ENCODE results near the gene TMEM87B. TPM values are rescaled to one million over a fixed set of nuclear protein-coding genes. Genes with fewer than 3 reads are reported as not detected.
A peak's percentile ranks its signal among the peaks of the same experiment; 100 is the strongest.
"Not testable (repeated sequence)": the region's sequence is repeated elsewhere in the genome, so short reads cannot be mapped to it uniquely, and the experiment has no call there.

TMEM87B gene
- total RNA-seq, 1 experiment from 2014 or later = 10.6 TPM

- TF ChIP-seq, protein P1, sequence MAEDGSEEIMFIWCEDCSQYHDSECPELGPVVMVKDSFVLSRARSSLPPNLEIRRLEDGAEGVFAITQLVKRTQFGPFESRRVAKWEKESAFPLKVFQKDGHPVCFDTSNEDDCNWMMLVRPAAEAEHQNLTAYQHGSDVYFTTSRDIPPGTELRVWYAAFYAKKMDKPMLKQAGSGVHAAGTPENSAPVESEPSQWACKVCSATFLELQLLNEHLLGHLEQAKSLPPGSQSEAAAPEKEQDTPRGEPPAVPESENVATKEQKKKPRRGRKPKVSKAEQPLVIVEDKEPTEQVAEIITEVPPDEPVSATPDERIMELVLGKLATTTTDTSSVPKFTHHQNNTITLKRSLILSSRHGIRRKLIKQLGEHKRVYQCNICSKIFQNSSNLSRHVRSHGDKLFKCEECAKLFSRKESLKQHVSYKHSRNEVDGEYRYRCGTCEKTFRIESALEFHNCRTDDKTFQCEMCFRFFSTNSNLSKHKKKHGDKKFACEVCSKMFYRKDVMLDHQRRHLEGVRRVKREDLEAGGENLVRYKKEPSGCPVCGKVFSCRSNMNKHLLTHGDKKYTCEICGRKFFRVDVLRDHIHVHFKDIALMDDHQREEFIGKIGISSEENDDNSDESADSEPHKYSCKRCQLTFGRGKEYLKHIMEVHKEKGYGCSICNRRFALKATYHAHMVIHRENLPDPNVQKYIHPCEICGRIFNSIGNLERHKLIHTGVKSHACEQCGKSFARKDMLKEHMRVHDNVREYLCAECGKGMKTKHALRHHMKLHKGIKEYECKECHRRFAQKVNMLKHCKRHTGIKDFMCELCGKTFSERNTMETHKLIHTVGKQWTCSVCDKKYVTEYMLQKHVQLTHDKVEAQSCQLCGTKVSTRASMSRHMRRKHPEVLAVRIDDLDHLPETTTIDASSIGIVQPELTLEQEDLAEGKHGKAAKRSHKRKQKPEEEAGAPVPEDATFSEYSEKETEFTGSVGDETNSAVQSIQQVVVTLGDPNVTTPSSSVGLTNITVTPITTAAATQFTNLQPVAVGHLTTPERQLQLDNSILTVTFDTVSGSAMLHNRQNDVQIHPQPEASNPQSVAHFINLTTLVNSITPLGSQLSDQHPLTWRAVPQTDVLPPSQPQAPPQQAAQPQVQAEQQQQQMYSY (CRISPR knock-in tag; IDR thresholded peaks at IDR 0.05) = no peak
- TF ChIP-seq, protein P2, sequence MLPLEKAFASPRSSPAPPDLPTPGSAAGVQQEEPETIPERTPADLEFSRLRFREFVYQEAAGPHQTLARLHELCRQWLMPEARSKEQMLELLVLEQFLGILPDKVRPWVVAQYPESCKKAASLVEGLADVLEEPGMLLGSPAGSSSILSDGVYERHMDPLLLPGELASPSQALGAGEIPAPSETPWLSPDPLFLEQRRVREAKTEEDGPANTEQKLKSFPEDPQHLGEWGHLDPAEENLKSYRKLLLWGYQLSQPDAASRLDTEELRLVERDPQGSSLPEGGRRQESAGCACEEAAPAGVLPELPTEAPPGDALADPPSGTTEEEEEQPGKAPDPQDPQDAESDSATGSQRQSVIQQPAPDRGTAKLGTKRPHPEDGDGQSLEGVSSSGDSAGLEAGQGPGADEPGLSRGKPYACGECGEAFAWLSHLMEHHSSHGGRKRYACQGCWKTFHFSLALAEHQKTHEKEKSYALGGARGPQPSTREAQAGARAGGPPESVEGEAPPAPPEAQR (CRISPR knock-in tag; IDR thresholded peaks at IDR 0.05) = no peak
- TF ChIP-seq, protein P3, sequence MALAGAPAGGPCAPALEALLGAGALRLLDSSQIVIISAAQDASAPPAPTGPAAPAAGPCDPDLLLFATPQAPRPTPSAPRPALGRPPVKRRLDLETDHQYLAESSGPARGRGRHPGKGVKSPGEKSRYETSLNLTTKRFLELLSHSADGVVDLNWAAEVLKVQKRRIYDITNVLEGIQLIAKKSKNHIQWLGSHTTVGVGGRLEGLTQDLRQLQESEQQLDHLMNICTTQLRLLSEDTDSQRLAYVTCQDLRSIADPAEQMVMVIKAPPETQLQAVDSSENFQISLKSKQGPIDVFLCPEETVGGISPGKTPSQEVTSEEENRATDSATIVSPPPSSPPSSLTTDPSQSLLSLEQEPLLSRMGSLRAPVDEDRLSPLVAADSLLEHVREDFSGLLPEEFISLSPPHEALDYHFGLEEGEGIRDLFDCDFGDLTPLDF (CRISPR knock-in tag; IDR thresholded peaks at IDR 0.05) = no peak
- TF ChIP-seq TEAD1 (CRISPR knock-in tag; IDR thresholded peaks at IDR 0.05) (no peak), PRRX2 (CRISPR knock-in tag; IDR thresholded peaks at IDR 0.05) (no peak), CDX4 (CRISPR knock-in tag; IDR thresholded peaks at IDR 0.05; ENCODE audit: borderline replicate concordance) (no peak)
Measured at GRCh38 chr2:112035786-112036185, 19.3 kb upstream of the TMEM87B start (continued).

- peak; percentile 19 for DNase-seq (ENCODE audit: low spot score)
- peaks cover 20% of the 10 kb centered on the region for H3K27me3 Mint-ChIP-seq (ENCODE audit: low read depth)
- H3K36me3 Mint-ChIP-seq, H3K27ac Mint-ChIP-seq, ATAC-seq, POLR2A ChIA-PET, H3K4me3 Mint-ChIP-seq: not testable (repeated sequence)
- peaks cover 13% of the 10 kb centered on the region for H3K9me3 Mint-ChIP-seq
- H3K4me1 Mint-ChIP-seq = peaks cover 31% of the 10 kb centered on the region
- CTCF ChIA-PET = interaction anchor here (0.6 to 1.5 kb wide), 3 partner anchors 8 to 120 kb away, joined by 3 to 4 read pairs (median 4); no protein-coding TSS in a partner anchor
Measured at GRCh38 chr2:112039556-112039955, 15.5 kb upstream of the TMEM87B start.

GRCh38 chr2:112040066-112040465 lies 15.0 kb upstream of the TMEM87B start:
- DNase-seq (ENCODE audit: low spot score); POLR2A ChIA-PET; ATAC-seq; H3K4me3 Mint-ChIP-seq; H3K27ac Mint-ChIP-seq; H3K36me3 Mint-ChIP-seq: not testable (repeated sequence)
- CTCF ChIA-PET = interaction anchor here (1.5 kb wide), 1 partner anchor 121 kb away, joined by 3 read pairs; no protein-coding TSS in a partner anchor
- Mint-ChIP-seq H3K4me1 (peaks cover 31% of the 10 kb centered on the region), H3K9me3 (peaks cover 14% of the 10 kb centered on the region), H3K27me3 (ENCODE audit: low read depth) (peaks cover 21% of the 10 kb centered on the region)

GRCh38 chr2:112041460-112041859 lies 13.6 kb upstream of the TMEM87B start:
- POLR2A ChIA-PET; H3K4me3 Mint-ChIP-seq; H3K36me3 Mint-ChIP-seq; CTCF ChIA-PET; DNase-seq (ENCODE audit: low spot score); H3K27ac Mint-ChIP-seq; ATAC-seq: not testable (repeated sequence)
- H3K27me3 Mint-ChIP-seq (ENCODE audit: low read depth) = peaks cover 21% of the 10 kb centered on the region
- H3K9me3 Mint-ChIP-seq = peaks cover 27% of the 10 kb centered on the region
- peaks cover 31% of the 10 kb centered on the region for H3K4me1 Mint-ChIP-seq

DNA sequence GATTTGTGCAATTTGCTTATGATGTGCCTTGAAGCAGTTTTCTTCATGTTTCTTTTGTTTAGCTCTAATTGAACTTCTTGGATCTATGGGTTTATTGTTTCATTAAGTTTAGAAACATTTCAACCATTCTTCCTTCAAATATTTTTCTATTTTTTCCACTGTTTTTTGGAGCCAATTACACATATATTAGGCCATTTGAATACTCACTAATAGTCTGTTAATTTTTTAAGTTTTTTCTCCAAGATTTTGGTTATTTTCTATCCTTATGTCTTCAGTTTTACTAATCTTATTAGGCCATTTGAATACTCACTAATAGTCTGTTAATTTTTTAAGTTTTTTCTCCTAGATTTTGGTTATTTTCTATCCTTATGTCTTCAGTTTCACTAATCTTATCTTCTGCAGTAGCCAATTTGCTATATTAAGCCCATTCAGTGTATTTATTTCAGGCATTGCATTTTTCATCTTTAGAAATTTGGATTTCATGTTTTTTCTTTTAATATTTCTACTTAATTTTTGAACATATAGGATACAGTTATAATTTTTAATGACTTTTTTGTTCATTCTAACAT lies 9.5 kb upstream of the TMEM87B start:
- TF ChIP-seq, protein P4, sequence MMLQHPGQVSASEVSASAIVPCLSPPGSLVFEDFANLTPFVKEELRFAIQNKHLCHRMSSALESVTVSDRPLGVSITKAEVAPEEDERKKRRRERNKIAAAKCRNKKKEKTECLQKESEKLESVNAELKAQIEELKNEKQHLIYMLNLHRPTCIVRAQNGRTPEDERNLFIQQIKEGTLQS (CRISPR knock-in tag; conservative IDR thresholded peaks at IDR 0.05) = no peak
- TF ChIP-seq ELF4 (CRISPR knock-in tag; IDR thresholded peaks at IDR 0.05; ENCODE audit: low read depth) (no peak), TEAD1 (CRISPR knock-in tag; IDR thresholded peaks at IDR 0.05) (no peak), ZNF138 (CRISPR knock-in tag; conservative IDR thresholded peaks at IDR 0.05) (no peak), ZNF121 (CRISPR knock-in tag; IDR thresholded peaks at IDR 0.05) (no peak), NR1H2 (CRISPR knock-in tag; IDR thresholded peaks at IDR 0.05) (no peak), MLX (CRISPR knock-in tag; IDR thresholded peaks at IDR 0.05) (no peak)
- TF ChIP-seq, protein P5, sequence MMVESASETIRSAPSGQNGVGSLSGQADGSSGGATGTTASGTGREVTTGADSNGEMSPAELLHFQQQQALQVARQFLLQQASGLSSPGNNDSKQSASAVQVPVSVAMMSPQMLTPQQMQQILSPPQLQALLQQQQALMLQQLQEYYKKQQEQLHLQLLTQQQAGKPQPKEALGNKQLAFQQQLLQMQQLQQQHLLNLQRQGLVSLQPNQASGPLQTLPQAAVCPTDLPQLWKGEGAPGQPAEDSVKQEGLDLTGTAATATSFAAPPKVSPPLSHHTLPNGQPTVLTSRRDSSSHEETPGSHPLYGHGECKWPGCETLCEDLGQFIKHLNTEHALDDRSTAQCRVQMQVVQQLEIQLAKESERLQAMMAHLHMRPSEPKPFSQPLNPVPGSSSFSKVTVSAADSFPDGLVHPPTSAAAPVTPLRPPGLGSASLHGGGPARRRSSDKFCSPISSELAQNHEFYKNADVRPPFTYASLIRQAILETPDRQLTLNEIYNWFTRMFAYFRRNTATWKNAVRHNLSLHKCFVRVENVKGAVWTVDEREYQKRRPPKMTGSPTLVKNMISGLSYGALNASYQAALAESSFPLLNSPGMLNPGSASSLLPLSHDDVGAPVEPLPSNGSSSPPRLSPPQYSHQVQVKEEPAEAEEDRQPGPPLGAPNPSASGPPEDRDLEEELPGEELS (CRISPR knock-in tag; IDR thresholded peaks at IDR 0.05) = no peak
- CTCF ChIA-PET = no interaction called here
- Mint-ChIP-seq H3K36me3 (peaks cover 9% of the 10 kb centered on the region), H3K27me3 (ENCODE audit: low read depth) (peaks cover 24% of the 10 kb centered on the region), H3K27ac (no peak overlapping the region), H3K4me3 (no peak overlapping the region), H3K9me3 (peaks cover 29% of the 10 kb centered on the region), H3K4me1 (peaks cover 28% of the 10 kb centered on the region)
- no peak for DNase-seq (ENCODE audit: low spot score)
- POLR2A ChIA-PET = no interaction called here
- ATAC-seq = no peak
